Retina (tissue), 1 donor: ENCODE data around the gene PLEKHD1.

Source experiments
- DNase-seq: peaks from one replicate; pipeline ENCODE4 v3.0.0-alpha.2; 2016

Gene PLEKHD1

DNA sequence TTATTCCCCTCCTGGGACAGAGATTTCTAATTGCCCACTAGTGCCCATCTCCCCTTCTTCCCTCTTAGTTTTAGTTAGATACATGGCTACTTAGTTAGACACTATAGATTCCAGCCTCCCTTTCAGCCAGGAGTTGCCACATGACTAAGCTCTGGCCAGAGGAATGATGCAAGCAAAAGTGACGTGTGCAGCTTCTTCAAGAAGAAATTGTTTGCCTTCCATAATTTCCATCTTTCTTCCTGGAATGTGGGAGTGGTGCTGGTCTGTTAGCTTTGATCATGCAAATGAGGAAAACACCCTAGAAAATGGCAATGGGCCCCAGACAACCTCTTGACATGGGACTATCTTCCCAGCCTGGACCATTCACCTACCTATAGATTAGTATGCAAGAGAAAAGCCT, 68.7 kb downstream of the PLEKHD1 start:
- no peak for DNase-seq

GRCh38 chr14:69554500-69554899, 70.0 kb downstream of the PLEKHD1 start:
- DNase-seq: no peak

GRCh38 chr14:69558774-69559173, 74.2 kb downstream of the PLEKHD1 start:
- no peak for DNase-seq

DNA sequence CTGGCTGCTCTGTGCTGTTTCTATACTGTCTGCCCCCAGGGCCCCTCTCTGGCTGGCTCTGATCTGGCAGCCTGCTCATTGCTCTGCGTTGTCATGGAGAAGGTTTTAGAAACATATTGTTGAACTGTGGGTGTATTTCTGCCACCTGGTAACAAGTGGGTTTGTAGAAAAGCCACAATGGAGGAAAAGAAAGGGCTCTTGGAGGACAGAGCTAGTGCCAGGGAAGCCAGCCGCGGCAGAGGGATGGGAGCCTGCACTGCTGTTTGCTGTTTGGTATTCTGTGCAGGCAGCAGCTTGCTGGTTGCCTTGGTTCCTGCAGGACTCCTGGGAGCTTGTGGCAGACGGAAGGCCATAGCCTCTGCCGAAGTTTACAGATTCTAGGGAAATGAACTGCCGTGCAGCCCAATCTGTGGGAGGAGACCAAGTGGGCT, 75.1 kb downstream of the PLEKHD1 start:
- peak; percentile 73 for DNase-seq

DNA sequence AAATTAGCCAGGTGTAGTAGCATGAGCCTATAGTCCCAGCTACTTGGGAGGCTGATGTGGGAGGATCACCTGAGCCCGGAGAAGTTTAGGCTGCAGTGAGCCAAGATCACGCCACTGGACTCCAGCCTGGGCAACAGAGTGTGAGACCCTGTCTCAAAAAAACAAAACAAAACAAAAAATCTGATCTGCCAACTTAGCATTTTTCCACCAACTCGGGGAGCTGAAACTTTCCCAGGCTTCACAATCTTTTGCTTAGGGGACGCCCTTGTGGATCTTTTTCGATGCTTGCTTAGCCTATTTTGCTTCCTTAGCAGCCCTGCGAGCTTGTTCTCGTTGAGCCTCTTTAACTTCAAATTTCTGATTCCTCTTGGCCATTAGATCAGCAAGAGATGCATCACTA, 76.3 kb downstream of the PLEKHD1 start:
- DNase-seq: no peak

DNA sequence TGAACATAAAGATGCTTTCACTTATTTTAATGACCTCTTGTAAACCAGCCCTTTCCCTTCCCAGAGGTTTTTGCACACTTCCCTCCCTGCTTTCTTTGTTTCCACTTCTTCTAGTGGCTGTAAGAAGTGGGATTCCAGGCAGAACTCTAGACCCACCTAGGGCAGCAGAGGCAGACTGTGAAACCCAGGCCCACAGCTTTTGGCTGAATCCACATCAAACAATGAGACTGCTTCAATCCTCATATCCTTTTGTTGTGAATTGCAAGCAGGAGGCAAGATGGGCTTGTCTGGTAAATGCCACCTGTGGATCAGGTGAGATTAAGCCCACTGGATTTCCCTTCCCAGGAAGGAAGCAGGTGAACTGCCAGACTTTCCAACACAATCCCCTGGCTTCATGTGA, 77.4 kb downstream of the PLEKHD1 start:
- DNase-seq: no peak

DNA sequence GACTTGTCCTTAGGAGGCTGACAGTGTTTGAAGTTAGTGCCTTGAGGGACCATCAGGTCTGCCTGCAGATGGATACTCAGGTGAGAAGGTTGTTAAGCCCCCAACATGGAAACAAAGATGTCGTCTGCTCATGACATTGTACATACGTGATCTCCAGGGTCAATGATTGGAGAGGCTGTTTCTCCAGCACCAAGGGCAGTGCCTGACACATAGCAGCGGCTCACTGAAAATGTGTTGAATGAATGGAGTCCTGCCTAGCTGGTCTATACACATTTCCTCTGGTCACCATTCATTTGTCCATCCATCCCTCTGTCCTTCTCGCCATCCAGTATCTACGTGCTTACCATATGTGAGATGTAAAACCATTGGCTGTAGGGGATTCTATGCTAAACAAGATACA, 83.0 kb downstream of the PLEKHD1 start:
- DNase-seq: no peak

DNA sequence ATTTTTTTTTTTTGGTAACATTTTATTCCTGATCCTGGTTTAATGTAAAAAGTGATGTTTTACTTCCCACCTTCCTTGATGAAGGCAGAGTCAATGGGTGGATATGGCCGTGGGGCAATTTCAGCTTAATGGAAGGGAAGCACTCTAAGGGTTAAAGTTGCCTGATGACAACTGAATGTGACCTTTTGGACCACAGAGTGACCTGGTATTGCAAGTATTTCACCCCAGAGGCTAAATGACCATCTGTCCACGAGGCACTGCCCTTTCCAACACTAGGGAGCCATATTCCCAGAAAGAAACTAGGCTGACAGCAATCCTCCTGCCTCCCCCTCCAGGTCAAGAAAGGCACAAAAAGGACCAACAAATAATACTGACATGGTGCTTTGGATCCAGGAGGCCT, 85.3 kb downstream of the PLEKHD1 start:
- DNase-seq: no peak

DNA sequence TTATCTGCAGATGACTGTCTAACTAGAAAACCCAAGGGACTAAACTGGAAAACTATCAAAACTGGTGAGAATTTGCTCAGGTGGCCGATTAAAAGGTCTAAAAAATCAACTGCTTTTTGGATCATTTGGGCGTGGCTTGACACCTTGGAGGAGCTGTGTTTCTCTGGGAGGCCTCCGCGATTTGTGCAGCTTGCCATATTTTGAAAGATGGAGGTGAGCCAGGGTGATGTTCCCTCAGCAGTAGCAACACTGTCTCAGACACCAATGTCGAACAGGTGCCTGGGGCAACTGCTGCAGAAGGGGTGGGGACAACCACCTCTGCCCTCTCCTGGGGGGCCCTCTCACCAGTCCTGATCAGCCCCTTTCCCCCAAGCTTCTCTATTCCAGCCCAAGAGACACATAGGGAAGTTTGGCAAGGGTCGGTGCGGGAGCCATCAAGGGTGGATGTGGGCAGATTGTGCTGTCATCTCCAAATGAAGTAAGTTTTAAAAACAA, 86.4 kb downstream of the PLEKHD1 start:
- DNase-seq: no peak

GRCh38 chr14:69571449-69572029, 87.0 kb downstream of the PLEKHD1 start:
- DNase-seq: no peak

DNA sequence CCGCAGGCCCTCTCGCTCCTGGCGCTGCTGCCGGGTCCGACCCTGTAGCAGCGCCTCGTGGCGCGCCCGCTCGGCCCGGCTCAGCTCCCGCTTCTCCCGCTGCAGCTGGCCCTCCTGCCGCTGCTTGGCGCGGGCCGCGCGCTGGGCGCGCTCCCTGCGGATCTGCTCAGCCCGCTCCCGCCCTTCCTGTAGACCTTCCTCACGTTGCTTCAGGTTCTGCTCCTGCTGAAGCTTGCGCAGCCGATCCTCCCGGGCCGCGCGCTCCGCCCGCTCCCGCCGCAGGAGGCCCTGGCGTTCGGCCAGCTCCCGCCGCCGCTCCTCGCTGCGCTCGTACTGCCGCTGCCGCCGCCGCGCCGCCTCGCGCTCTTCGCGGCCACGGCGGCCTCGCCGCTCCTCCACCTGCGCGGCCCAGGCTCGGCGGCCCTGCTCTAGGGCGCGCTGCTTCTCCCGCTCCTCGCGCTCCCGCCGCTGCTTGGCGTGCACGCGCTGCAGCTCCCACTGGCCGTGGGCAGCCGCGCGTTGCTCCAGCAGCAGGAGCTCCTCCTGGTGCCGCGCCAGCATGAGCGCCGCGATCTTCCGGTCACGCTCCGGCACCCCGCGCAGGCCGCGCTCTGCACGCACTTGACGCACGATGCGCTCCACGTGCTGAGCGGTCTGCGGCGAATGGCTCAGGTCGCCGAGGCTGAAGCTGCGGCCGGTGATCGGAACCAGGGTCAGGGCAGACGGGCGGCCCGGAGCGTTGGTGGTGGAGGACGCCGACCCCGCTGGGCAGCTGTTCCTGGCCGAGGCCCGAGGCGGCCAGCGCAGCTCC, 87.7 kb downstream of the PLEKHD1 start:
- no peak for DNase-seq

- DNase-seq: no peak
Observed at GRCh38 chr14:69572841-69573135, 88.3 kb downstream of the PLEKHD1 start.

DNA sequence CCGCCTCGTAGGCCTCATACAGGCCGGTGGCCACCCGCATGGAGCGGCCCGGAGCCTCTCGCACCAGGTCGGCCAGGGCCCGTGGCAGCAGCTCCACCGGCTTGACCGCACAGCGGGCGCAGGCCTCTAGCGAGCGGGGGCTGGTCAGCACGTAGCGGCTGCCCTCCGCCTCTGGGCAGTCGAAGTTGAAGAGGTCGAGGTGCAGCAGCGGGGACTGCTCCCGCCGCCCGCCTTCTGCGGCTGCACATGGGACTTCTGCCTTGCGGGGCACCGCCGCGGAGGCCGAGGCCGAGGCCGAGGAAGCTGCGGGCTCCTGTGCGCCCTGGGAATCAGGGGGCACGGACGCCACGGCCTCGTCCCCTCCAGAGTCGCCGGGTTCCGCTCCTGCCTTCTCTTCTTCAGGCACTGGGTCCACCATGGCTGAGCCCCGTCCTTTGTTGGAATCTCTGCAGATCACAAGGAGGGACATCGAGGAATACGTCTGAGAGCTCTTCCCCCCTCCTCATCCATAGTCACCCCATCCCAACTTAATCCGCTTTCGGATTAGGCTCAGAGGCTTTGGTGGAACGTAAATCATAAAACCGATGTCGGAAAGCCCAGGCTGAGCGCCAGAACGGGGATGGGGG, 88.8 kb downstream of the PLEKHD1 start:
- DNase-seq: no peak

- peak; percentile 87 for DNase-seq
Observed at GRCh38 chr14:69573831-69574262, 89.3 kb downstream of the PLEKHD1 start.

- DNase-seq: peak; percentile 95
Observed at GRCh38 chr14:69574263-69574953, 89.9 kb downstream of the PLEKHD1 start, which contains the start of gene CCDC177. Gene CCDC177 (minus strand): TSS chr14:69574871. CDS start chr14:69573622, 1,249 bp downstream.

DNA sequence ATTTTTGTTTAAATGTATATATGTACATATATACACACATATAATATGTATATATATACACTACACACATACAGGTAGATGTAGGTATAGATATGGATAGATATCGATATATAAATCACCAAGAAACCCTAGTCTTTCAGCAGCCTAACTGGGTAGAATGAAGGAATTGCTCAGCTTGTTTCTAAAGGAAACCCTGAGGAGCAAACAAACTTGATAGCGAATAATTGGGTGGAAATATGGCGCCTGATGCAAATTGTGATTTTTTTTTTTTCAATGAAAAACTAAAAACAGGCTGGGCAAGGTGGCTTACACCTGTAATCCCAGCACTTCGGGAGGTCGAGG, 90.4 kb downstream of the PLEKHD1 start:
- DNase-seq: no peak

DNA sequence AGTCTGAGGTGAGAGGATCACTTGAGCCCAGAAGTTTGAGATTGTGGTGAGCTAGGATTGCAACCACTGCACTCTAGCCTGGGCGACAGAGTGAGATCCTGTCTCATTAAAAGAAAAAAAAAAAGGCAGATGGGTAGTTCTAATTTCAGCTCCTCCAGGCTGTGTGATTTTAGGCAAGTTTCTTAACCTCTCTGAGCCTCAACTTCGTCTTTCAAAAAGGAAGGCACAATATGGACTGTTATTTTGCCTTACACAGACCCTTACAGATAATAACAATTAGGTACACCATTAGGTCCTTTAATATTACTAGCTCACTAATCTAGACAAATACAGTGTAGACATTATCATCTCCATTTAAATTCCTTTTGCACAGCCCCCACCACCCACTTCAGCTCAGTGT, 94.9 kb downstream of the PLEKHD1 start:
- no peak for DNase-seq

- DNase-seq: no peak
Observed at GRCh38 chr14:69580009-69580577, 95.6 kb downstream of the PLEKHD1 start.
